A673 (cell line): ENCODE data around the gene SGTA. TPM values are rescaled to one million over a fixed set of nuclear protein-coding genes. Genes with fewer than 3 reads are reported as not detected.

Experiments
- BruUV-seq: library from RNA; stranded (reverse); fragments of 400-500 nt; replicated peaks from 2 replicates; lab custom pipeline; 2021; lab: Mats Ljungman, UMichigan
- CTCF ChIA-PET: fragments of 300-600 bp; sonication (Branson Sonifier 250); formaldehyde crosslinking; loops from one replicate; lab custom pipeline; 2022; ENCODE audit warnings: antibody characterized with exemption; lab: Charles Lee
- POLR2A ChIA-PET: fragments of 300-600 bp; sonication (Branson Sonifier 250); formaldehyde crosslinking; loops from one replicate; lab custom pipeline; 2022; ENCODE audit warnings: antibody characterized with exemption; ENCODE audit not compliant: low non-redundant PET; lab: Charles Lee
- DNase-seq: peaks from one replicate; pipeline ENCODE4 v3.0.0-alpha.2; 2015; ENCODE audit warnings: low spot score
- H3K27ac ChIP-seq: fragments of 200-600 bp; sonication (generic); 2 replicates; pipeline ENCODE4 v1.5.1; 2016; ENCODE audit warnings: mixed run types, low read depth, mild to moderate bottlenecking, mixed read lengths, antibody characterized with exemption, low read length; ENCODE audit not compliant: poor library complexity, severe bottlenecking
- H3K27me3 ChIP-seq: fragments of 200-600 bp; sonication (generic); replicated peaks from 2 replicates; pipeline ENCODE4 v1.6.1; 2017; ENCODE audit warnings: mixed run types, low read depth, mild to moderate bottlenecking, mixed read lengths, antibody characterized with exemption, low read length; ENCODE audit not compliant: insufficient read depth, poor library complexity
- H3K36me3 ChIP-seq: fragments of 200-600 bp; sonication (generic); 2 replicates; pipeline ENCODE4 v1.6.1; 2016; ENCODE audit warnings: mixed run types, mild to moderate bottlenecking, mixed read lengths, antibody characterized with exemption, low read length; ENCODE audit not compliant: insufficient read depth, poor library complexity, severe bottlenecking
- H3K4me1 ChIP-seq: fragments of 200-600 bp; sonication (generic); 2 replicates; pipeline ENCODE4 v1.6.1; 2017; ENCODE audit warnings: mixed run types, mild to moderate bottlenecking, mixed read lengths, antibody characterized with exemption, low read length; ENCODE audit not compliant: insufficient read depth, poor library complexity, severe bottlenecking
- H3K4me3 ChIP-seq: fragments of 200-600 bp; sonication (generic); 2 replicates; pipeline ENCODE4 v1.5.1; 2016; ENCODE audit warnings: low read depth, mixed run types, mild to moderate bottlenecking, mixed read lengths, low read length; ENCODE audit not compliant: poor library complexity, severe bottlenecking
- H3K9me3 ChIP-seq: fragments of 200-600 bp; sonication (generic); 2 replicates; pipeline ENCODE4 v1.6.1; 2016; ENCODE audit warnings: mixed run types, low read depth, mild to moderate bottlenecking, mixed read lengths, antibody characterized with exemption, low read length; ENCODE audit not compliant: poor library complexity, severe bottlenecking
- EZH2 ChIP-seq: fragments of 200-600 bp; sonication (generic); IDR thresholded peaks from 2 replicates; pipeline ENCODE4 v1.6.1; 2017; ENCODE audit warnings: borderline replicate concordance, low read depth, mild to moderate bottlenecking, mixed read lengths, antibody characterized with exemption, low read length; ENCODE audit not compliant: poor library complexity, severe bottlenecking
- intact Hi-C: fragments of 100-400 bp; cut with micrococcal nuclease; formaldehyde crosslinking; loops from one replicate; pipeline ENCODE4 v1.10.0; 2022; ENCODE audit not compliant: unreplicated experiment
- total RNA-seq: library from RNA; stranded (reverse); gene quantifications from 2 replicates; pipeline ENCODE4 v1.2.3, GENCODE V29; 2021
- TF ChIP-seq, protein P1 (sequence below): fragments of 300-800, 200-600 bp; sonication (generic); conservative IDR thresholded peaks from 2 replicates; pipeline ENCODE4 v1.5.1; 2017; ENCODE audit warnings: low read depth, mild to moderate bottlenecking, antibody characterized with exemption, low read length, moderate library complexity, mixed read lengths

The SGTA gene
- total RNA-seq, 1 experiment from 2014 or later: 106 TPM

GRCh38 chr19:2816641-2817040, 33.6 kb upstream of the SGTA start:
- intact Hi-C loops: no loop called here
- Histone ChIP-seq H3K27ac (no peak overlapping the region), H3K9me3 (no peaks in the 10 kb centered on the region), H3K4me3 (no peak overlapping the region), H3K4me1 (no peaks in the 10 kb centered on the region), H3K36me3 (peaks cover 6% of the 10 kb centered on the region), H3K27me3 (no peaks in the 10 kb centered on the region)
- BruUV-seq: no TSS peak
- ChIA-PET CTCF (no interaction called here), POLR2A (no interaction called here)
- TF ChIP-seq, protein P1, sequence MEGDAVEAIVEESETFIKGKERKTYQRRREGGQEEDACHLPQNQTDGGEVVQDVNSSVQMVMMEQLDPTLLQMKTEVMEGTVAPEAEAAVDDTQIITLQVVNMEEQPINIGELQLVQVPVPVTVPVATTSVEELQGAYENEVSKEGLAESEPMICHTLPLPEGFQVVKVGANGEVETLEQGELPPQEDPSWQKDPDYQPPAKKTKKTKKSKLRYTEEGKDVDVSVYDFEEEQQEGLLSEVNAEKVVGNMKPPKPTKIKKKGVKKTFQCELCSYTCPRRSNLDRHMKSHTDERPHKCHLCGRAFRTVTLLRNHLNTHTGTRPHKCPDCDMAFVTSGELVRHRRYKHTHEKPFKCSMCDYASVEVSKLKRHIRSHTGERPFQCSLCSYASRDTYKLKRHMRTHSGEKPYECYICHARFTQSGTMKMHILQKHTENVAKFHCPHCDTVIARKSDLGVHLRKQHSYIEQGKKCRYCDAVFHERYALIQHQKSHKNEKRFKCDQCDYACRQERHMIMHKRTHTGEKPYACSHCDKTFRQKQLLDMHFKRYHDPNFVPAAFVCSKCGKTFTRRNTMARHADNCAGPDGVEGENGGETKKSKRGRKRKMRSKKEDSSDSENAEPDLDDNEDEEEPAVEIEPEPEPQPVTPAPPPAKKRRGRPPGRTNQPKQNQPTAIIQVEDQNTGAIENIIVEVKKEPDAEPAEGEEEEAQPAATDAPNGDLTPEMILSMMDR: no peak
- TF ChIP-seq EZH2: no peak
- no peak for DNase-seq

DNA sequence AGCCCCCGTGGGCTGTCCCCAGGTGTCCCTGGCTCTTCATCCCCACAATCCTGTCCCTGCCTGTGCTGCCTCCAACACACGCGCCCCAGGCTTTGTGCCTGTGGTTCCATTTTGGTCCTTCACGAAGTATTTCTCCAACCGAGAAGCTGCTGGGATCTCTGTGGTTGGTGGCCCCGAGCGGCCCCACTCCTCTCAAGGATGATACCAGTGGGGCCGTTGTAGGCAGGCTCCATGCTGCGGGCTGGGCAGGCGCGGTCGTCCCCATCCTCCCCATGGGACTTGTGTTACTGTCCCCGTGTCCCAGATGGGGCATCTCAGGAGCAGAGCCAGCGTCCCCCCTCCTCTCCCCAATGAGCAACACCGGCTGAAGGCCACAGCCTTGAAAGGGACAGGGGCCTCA, 32.9 kb upstream of the SGTA start:
- Histone ChIP-seq H3K27ac (no peak overlapping the region), H3K36me3 (peaks cover 13% of the 10 kb centered on the region), H3K27me3 (no peaks in the 10 kb centered on the region), H3K9me3 (no peaks in the 10 kb centered on the region), H3K4me3 (no peak overlapping the region), H3K4me1 (no peaks in the 10 kb centered on the region)
- intact Hi-C loops: no loop called here
- ChIA-PET POLR2A (no interaction called here), CTCF (no interaction called here)
- DNase-seq: no peak
- no TSS peak for BruUV-seq
- TF ChIP-seq, protein P1: no peak
- no peak for TF ChIP-seq EZH2

- intact Hi-C loops: no loop called here
- Histone ChIP-seq H3K4me3 (no peak overlapping the region), H3K27ac (no peak overlapping the region), H3K27me3 (no peaks in the 10 kb centered on the region), H3K9me3 (no peaks in the 10 kb centered on the region), H3K4me1 (no peaks in the 10 kb centered on the region), H3K36me3 (peaks cover 13% of the 10 kb centered on the region)
- BruUV-seq: no TSS peak
- CTCF ChIA-PET: no interaction called here
- DNase-seq: no peak
- TF ChIP-seq EZH2: no peak
- TF ChIP-seq, protein P1: no peak
- POLR2A ChIA-PET: no interaction called here
These were observed 32.1 kb upstream of the SGTA start for GRCh38 chr19:2815191-2815614.
